Measurements from ENCODE around the gene FGFR4.

FGFR4 gene

GRCh38 chr5:177124486-177124991 lies 37.8 kb downstream of the FGFR4 start:
- TF ChIP-seq CTCF (IDR thresholded peaks at IDR 0.05; ENCODE audit: low read depth, low read length, missing control alignments), result no peak
- H3K4me3 ChIP-seq (ENCODE audit: low read depth, low read length), result no peak overlapping the region; the same call in 1 of the 2 replicates
- peak; percentile 60 for DNase-seq (ENCODE audit: low read depth)

- H3K4me3 ChIP-seq (ENCODE audit: low read depth, low read length), result no peak overlapping the region
- no peak for TF ChIP-seq CTCF (IDR thresholded peaks at IDR 0.05; ENCODE audit: low read depth, low read length, missing control alignments)
- DNase-seq (ENCODE audit: low read depth), result no peak
Observed at GRCh38 chr5:177126771-177127170, 40.1 kb downstream of the FGFR4 start.

DNA sequence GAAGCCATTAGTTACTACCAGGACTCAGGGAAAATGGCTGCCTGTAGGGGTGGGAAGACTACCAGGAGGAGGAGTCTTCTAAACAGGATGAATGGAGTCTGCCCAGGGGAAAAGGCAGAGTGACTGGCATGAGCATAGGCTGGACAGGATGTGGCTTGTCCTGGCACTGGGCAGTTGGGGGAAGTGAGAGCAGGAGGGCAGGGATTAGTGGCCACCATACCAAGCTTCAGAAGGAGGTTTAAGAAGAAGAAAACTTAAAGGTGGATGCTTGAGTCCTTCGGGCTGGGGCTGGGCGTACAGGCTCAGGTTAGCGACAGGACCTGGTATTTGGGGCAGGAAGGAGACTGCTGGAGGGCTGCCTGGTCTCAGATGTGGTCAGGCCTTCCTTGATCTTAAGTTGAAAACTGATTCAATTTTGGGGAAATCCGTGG lies 41.9 kb downstream of the FGFR4 start:
- TF ChIP-seq CTCF (IDR thresholded peaks at IDR 0.05; ENCODE audit: low read depth, low read length, missing control alignments), result no peak

GRCh38 chr5:177130211-177131018 lies 43.7 kb downstream of the FGFR4 start:
- H3K4me3 ChIP-seq (ENCODE audit: low read depth, low read length), result no peak overlapping the region
- TF ChIP-seq CTCF (IDR thresholded peaks at IDR 0.05; ENCODE audit: low read depth, low read length, missing control alignments), result no peak
- DNase-seq (ENCODE audit: low read depth), result no peak

More for the DNA sequence above, 41.9 kb downstream of the FGFR4 start:
- DNase-seq (ENCODE audit: low read depth), result no peak
- no peak overlapping the region for H3K4me3 ChIP-seq (ENCODE audit: low read depth, low read length)

- no peak for DNase-seq (ENCODE audit: low read depth)
- no peak for TF ChIP-seq CTCF (IDR thresholded peaks at IDR 0.05; ENCODE audit: low read depth, low read length, missing control alignments)
- no peak overlapping the region for H3K4me3 ChIP-seq (ENCODE audit: low read depth, low read length)
Observed at GRCh38 chr5:177131019-177131320, 44.3 kb downstream of the FGFR4 start.

- no peak for TF ChIP-seq CTCF (IDR thresholded peaks at IDR 0.05; ENCODE audit: low read depth, low read length, missing control alignments)
- no peak overlapping the region for H3K4me3 ChIP-seq (ENCODE audit: low read depth, low read length)
- no peak for DNase-seq (ENCODE audit: low read depth)
Observed at GRCh38 chr5:177131352-177132135, 44.8 kb downstream of the FGFR4 start.
